ENCODE data around the gene LRGUK. TPM values are rescaled to one million over a fixed set of nuclear protein-coding genes. Genes with fewer than 3 reads are reported as not detected.

The LRGUK gene
- total RNA-seq, 2 donors from 2014 or later = 0.14 to 0.19 TPM

- Mint-ChIP-seq H3K27ac (no peak overlapping the region), H3K9me3 (no peaks in the 10 kb centered on the region), H3K4me3 (no peak overlapping the region), H3K4me1 (ENCODE audit: low read depth) (peaks cover 15% of the 10 kb centered on the region), H3K36me3 (ENCODE audit: insufficient read depth in 2 of 2) (peaks cover 0 to 5% of the 10 kb centered on the region in 2 donors), H3K27me3 (ENCODE audit: low read depth) (no peaks in the 10 kb centered on the region)
- DNase-seq (no peak), ATAC-seq (replicated peaks in 1 of 2) (no peak)
Measured at GRCh38 chr7:134311807-134312206, 184.7 kb downstream of the LRGUK start.

- ATAC-seq (replicated peaks in 1 of 2) (no peak), DNase-seq (no peak)
- no peak overlapping the region for H3K27ac Mint-ChIP-seq
Measured at GRCh38 chr7:134312717-134313116, 185.6 kb downstream of the LRGUK start.

GRCh38 chr7:134313543-134313942 is 186.4 kb downstream of the LRGUK start:
- no peaks in the 10 kb centered on the region for H3K9me3 Mint-ChIP-seq
- no peak overlapping the region for H3K27ac Mint-ChIP-seq

More at GRCh38 chr7:134312717-134313116, 185.6 kb downstream of the LRGUK start:
- Mint-ChIP-seq H3K36me3 (ENCODE audit: insufficient read depth in 2 of 2) (peaks cover 0 to 5% of the 10 kb centered on the region in 2 donors), H3K4me1 (ENCODE audit: low read depth) (peaks cover 21% of the 10 kb centered on the region), H3K27me3 (ENCODE audit: low read depth) (no peaks in the 10 kb centered on the region), H3K4me3 (no peak overlapping the region), H3K9me3 (no peaks in the 10 kb centered on the region)

More at GRCh38 chr7:134313543-134313942, 186.4 kb downstream of the LRGUK start:
- H3K4me1 Mint-ChIP-seq (ENCODE audit: low read depth) = peaks cover 22% of the 10 kb centered on the region
- H3K27me3 Mint-ChIP-seq (ENCODE audit: low read depth) = no peaks in the 10 kb centered on the region
- no peak for DNase-seq
- no peak overlapping the region for H3K4me3 Mint-ChIP-seq
- H3K36me3 Mint-ChIP-seq (ENCODE audit: insufficient read depth in 2 of 2) = peaks cover 0 to 5% of the 10 kb centered on the region in 2 donors
- no peak for ATAC-seq (replicated peaks in 1 of 2)

Other genes starting within 250 kb of the LRGUK start
- 10 to 100 TPM; 15.1 to 18.3 TPM for gene SLC35B4, start 189.6 kb downstream of the LRGUK start, total RNA-seq

Measured in activated T-cell treated with anti-CD3 and anti-CD28 coated beads, Interleukin-2, amount 50 U/mL, for 72 hours (primary cell).